AG10803 (cell line): Measurements from ENCODE around the gene SPECC1L.

Experiments
- DNase-seq: peaks from one replicate; pipeline ENCODE4 v3.0.0; 2010; ENCODE audit warnings: low read depth
- H3K4me3 ChIP-seq: 2 replicates; pipeline ENCODE4 v1.5.1; 2011; ENCODE audit warnings: mild to moderate bottlenecking, low read length, control low read depth
- CTCF ChIP-seq: conservative IDR thresholded peaks from 2 replicates; pipeline ENCODE4 v1.5.1; 2011; ENCODE audit warnings: mild to moderate bottlenecking, low read length, control low read depth, inconsistent platforms

The SPECC1L gene

GRCh38 chr22:24443668-24444067 is 173.0 kb downstream of the SPECC1L start:
- DNase-seq: no peak
- no peak overlapping the region for H3K4me3 ChIP-seq
- no peak for TF ChIP-seq CTCF

- no peak for TF ChIP-seq CTCF
- DNase-seq: no peak
- H3K4me3 ChIP-seq: no peak overlapping the region
These were observed 173.6 kb downstream of the SPECC1L start for GRCh38 chr22:24444251-24444650.

- no peak overlapping the region for H3K4me3 ChIP-seq
- DNase-seq: no peak
- no peak for TF ChIP-seq CTCF
These were observed 174.3 kb downstream of the SPECC1L start for GRCh38 chr22:24444729-24445466.

GRCh38 chr22:24445481-24446259 is 175.0 kb downstream of the SPECC1L start:
- DNase-seq: no peak
- TF ChIP-seq CTCF: no peak
- H3K4me3 ChIP-seq: no peak overlapping the region

GRCh38 chr22:24446260-24446611 is 175.6 kb downstream of the SPECC1L start:
- no peak overlapping the region for H3K4me3 ChIP-seq
- DNase-seq: no peak
- TF ChIP-seq CTCF: no peak

GRCh38 chr22:24450610-24451009 is 180.0 kb downstream of the SPECC1L start:
- H3K4me3 ChIP-seq: no peak overlapping the region
- TF ChIP-seq CTCF: no peak
- DNase-seq: no peak

- no peak for DNase-seq
- no peak for TF ChIP-seq CTCF
- H3K4me3 ChIP-seq: no peak overlapping the region
These were observed 180.5 kb downstream of the SPECC1L start for GRCh38 chr22:24451162-24451561.
